Endothelial cell of umbilical vein (primary cell): ENCODE results near the gene VPS41. TPM values are rescaled to one million over a fixed set of nuclear protein-coding genes. Genes with fewer than 3 reads are reported as not detected.
"Not testable (repeated sequence)": the region's sequence is repeated elsewhere in the genome, so short reads cannot be mapped to it uniquely, and the experiment has no call there.

Experiments
- BruUV-seq: library from RNA; stranded (reverse); fragments of 400-500 nt; replicated peaks from 2 replicates; lab custom pipeline; 2021; lab: Mats Ljungman, UMichigan
- CTCF ChIA-PET: fragments of 300-600, 350-600 bp; sonication (Branson Sonifier 250); formaldehyde crosslinking; loops from one replicate; lab custom pipeline; 2021; ENCODE audit warnings: antibody characterized with exemption, inconsistent platforms; lab: Charles Lee
- POLR2A ChIA-PET: fragments of 300-600, 350-600 bp; sonication (Branson Sonifier 250); formaldehyde crosslinking; loops from one replicate; lab custom pipeline; 2021; ENCODE audit warnings: antibody characterized with exemption, inconsistent platforms; lab: Charles Lee
- DNase-seq: peaks from one replicate; pipeline ENCODE4 v3.0.0-alpha.2; 2011; ENCODE audit warnings: low read depth, low spot score
- FAIRE-seq: peaks from 2 replicates; lab custom pipeline; 2011; peaks lifted over from hg19 to GRCh38; lab: Jason Lieb, UNC
- H2AFZ ChIP-seq: 2 replicates; pipeline ENCODE4 v1.6.0; 2012; ENCODE audit warnings: low read depth, low read length, control low read depth, inconsistent platforms
- H3K27ac ChIP-seq: 2 replicates; pipeline ENCODE4 v1.5.1; 2011; ENCODE audit warnings: low read depth, mild to moderate bottlenecking, control low read depth, low read length, moderate library complexity; ENCODE audit not compliant: insufficient read depth
- H3K27me3 ChIP-seq, 2 experiments: 2 replicates each; pipeline versions ENCODE4 v1.6.0 to v1.6.1; 2011; ENCODE audit warnings: low read length in 2 of 2, mixed read lengths in 1 of 2; ENCODE audit not compliant: control insufficient read depth in 2 of 2, insufficient read depth in 2 of 2
- H3K36me3 ChIP-seq, 2 experiments: 2 replicates in 1 of 2; 3 replicates in 1 of 2; pipeline ENCODE4 v1.5.1; 2011; ENCODE audit warnings: low read length in 2 of 2, mild to moderate bottlenecking in 1 of 2, moderate library complexity in 1 of 2; ENCODE audit not compliant: control insufficient read depth in 2 of 2, insufficient read depth in 2 of 2; ENCODE audit errors: extremely low read depth in 1 of 2
- H3K4me1 ChIP-seq: 3 replicates; pipeline ENCODE4 v1.5.1; 2011; ENCODE audit warnings: mild to moderate bottlenecking, low read length; ENCODE audit not compliant: control insufficient read depth, insufficient read depth; ENCODE audit errors: extremely low read depth
- H3K4me2 ChIP-seq: 2 replicates; pipeline ENCODE4 v1.6.1; 2011; ENCODE audit warnings: low read length, control low read depth, mixed read lengths; ENCODE audit not compliant: insufficient read depth
- H3K4me3 ChIP-seq, 3 experiments: fragments of 200-600 bp in 1 of 3; sonication (generic), shearing (Covaris generic) in 1 of 3; replicated peaks in 1 of 3; 2 replicates each; pipeline ENCODE4 v1.5.1; 2011 to 2016; ENCODE audit warnings: control low read depth in 3 of 3, low read length in 3 of 3, mild to moderate bottlenecking in 2 of 3, inconsistent platforms in 1 of 3, low read depth in 1 of 3, moderate library complexity in 1 of 3; ENCODE audit not compliant: insufficient read depth in 1 of 3
- H3K79me2 ChIP-seq: 2 replicates; pipeline ENCODE4 v1.6.0; 2012; ENCODE audit warnings: low read length, inconsistent platforms; ENCODE audit not compliant: control insufficient read depth, insufficient read depth
- H3K9ac ChIP-seq: replicated peaks from 2 replicates; pipeline ENCODE3; 2011; ENCODE audit warnings: low read length, control low read depth; ENCODE audit not compliant: insufficient read depth; ENCODE audit errors: extremely low read depth
- H3K9me1 ChIP-seq: replicated peaks from 3 replicates; pipeline ENCODE4 v1.6.0; 2011; ENCODE audit warnings: mild to moderate bottlenecking, low read length; ENCODE audit not compliant: control insufficient read depth, insufficient read depth; ENCODE audit errors: extremely low read depth
- H3K9me3 ChIP-seq: replicated peaks from 2 replicates; pipeline ENCODE4 v1.5.1; 2012; ENCODE audit warnings: low read length, inconsistent platforms; ENCODE audit not compliant: control insufficient read depth, insufficient read depth
- H4K20me1 ChIP-seq: replicated peaks from 2 replicates; pipeline ENCODE3; 2011; ENCODE audit warnings: mild to moderate bottlenecking, low read length; ENCODE audit not compliant: control insufficient read depth, insufficient read depth; ENCODE audit errors: extremely low read depth
- EZH2 ChIP-seq: IDR thresholded peaks from 2 replicates; pipeline ENCODE4 v1.6.1; 2012; ENCODE audit warnings: borderline replicate concordance, low read depth, mild to moderate bottlenecking, moderate library complexity, low read length, inconsistent platforms; ENCODE audit not compliant: severe bottlenecking
- FOS ChIP-seq: IDR thresholded peaks from 2 replicates; pipeline ENCODE4 v1.6.1; 2011; ENCODE audit warnings: mild to moderate bottlenecking, low read length, moderate library complexity, borderline replicate concordance; ENCODE audit not compliant: insufficient read depth
- GATA2 ChIP-seq: IDR thresholded peaks from 2 replicates; pipeline ENCODE4 v1.7.0; 2011; ENCODE audit warnings: low read depth, mild to moderate bottlenecking, moderate library complexity, mixed read lengths, low read length; ENCODE audit not compliant: insufficient read length, insufficient read depth
- JUN ChIP-seq: IDR thresholded peaks from 2 replicates; pipeline ENCODE4 v1.6.1; 2011; ENCODE audit warnings: borderline replicate concordance, low read depth; ENCODE audit not compliant: insufficient read length, insufficient read depth
- MYC ChIP-seq: IDR thresholded peaks from one replicate; pipeline ENCODE4 v1.6.1; 2011; ENCODE audit warnings: mild to moderate bottlenecking, low read depth, low read length
- POLR2A ChIP-seq: IDR thresholded peaks from 2 replicates; pipeline ENCODE4 v1.6.1; 2012; ENCODE audit warnings: low read depth, mild to moderate bottlenecking, control low read depth, low read length
- POLR2AphosphoS5 ChIP-seq: IDR thresholded peaks from 2 replicates; pipeline ENCODE4 v1.6.1; 2012; ENCODE audit warnings: low read depth, mild to moderate bottlenecking, control low read depth, low read length, moderate library complexity; ENCODE audit not compliant: insufficient read depth
- dilution Hi-C: fragments of 300-500 bp; cut with MboI; formaldehyde crosslinking; loops from one replicate; pipeline ENCODE4 v1.15.0; 2019; ENCODE audit warnings: low sequenced_read_pairs; ENCODE audit not compliant: extremely low pct_ligation_motif_present
- intact Hi-C: fragments of 100-400 bp; cut with micrococcal nuclease; formaldehyde crosslinking; loops from one replicate; pipeline ENCODE4 v1.10.0; 2022
- polyA plus RNA-seq, 4 experiments: library from polyadenylated mRNA; depleted of rRNA in 3 of 4; stranded (reverse) in 3 of 4; unstranded in 1 of 4; fragments of >200 nt; gene quantifications; 2 replicates each; pipeline versions ENCODE4 v1.2.1 to v1.2.3, GENCODE V29; 2011 to 2012; ENCODE audit warnings: missing spikeins in 1 of 4
- total RNA-seq: library from RNA; stranded (reverse); gene quantifications from 2 replicates; pipeline ENCODE4 v1.2.3, GENCODE V29; 2021
- TF ChIP-seq, protein P1 (sequence below): IDR thresholded peaks from 2 replicates; pipeline ENCODE4 v1.6.1; 2011; ENCODE audit not compliant: insufficient read depth, insufficient read length
- TF ChIP-seq, protein P2 (sequence below), 2 donors: IDR thresholded peaks; 1 replicate in 1 of 2; 2 replicates in 1 of 2; pipeline ENCODE4 v1.5.1; 2011; ENCODE audit warnings: low read length in 2 of 2, mild to moderate bottlenecking in 2 of 2, moderate library complexity in 2 of 2, control low read depth in 1 of 2, inconsistent platforms in 1 of 2, low read depth in 1 of 2; ENCODE audit not compliant: insufficient read depth in 1 of 2; ENCODE audit errors: extremely low read depth in 1 of 2

Gene VPS41
- total and polyA plus RNA-seq, 2 donors (not counting 3 experiments of a cell fraction or from before 2014, with no cell fraction given) = 14.3 to 79.8 TPM

DNA sequence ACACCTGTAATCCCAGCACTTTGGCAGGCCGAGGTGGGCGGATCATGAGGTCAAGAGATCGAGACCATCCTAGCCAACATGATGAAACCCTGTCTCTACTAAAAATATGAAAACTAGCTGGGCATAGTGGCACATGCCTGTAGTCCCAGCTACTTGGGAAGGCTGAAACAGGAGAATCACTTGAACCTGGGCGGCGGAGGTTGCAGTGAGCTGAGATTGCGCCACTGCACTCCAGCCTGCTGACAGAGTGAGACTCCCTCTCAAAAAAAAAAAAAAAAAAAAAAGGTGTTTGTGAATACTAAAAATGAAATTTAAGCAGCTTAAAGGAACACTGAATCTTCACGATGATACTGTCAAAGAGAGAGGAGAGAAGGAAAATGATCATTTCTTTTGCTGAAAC lies 54.0 kb downstream of the VPS41 start:
- H3K4me2 ChIP-seq, H3K9me3 ChIP-seq, DNase-seq, H3K27ac ChIP-seq, FAIRE-seq, H3K9me1 ChIP-seq, H3K79me2 ChIP-seq, intact Hi-C loops, POLR2A ChIA-PET, BruUV-seq, H3K9ac ChIP-seq, dilution Hi-C loops, H3K4me1 ChIP-seq, H4K20me1 ChIP-seq, H3K36me3 ChIP-seq, H3K4me3 ChIP-seq, H2AFZ ChIP-seq, H3K27me3 ChIP-seq: not testable (repeated sequence)
- CTCF ChIA-PET = interaction anchor here (0.8 kb wide), 1 partner anchor 29 kb away, joined by 4 read pairs; no protein-coding TSS in a partner anchor

DNA sequence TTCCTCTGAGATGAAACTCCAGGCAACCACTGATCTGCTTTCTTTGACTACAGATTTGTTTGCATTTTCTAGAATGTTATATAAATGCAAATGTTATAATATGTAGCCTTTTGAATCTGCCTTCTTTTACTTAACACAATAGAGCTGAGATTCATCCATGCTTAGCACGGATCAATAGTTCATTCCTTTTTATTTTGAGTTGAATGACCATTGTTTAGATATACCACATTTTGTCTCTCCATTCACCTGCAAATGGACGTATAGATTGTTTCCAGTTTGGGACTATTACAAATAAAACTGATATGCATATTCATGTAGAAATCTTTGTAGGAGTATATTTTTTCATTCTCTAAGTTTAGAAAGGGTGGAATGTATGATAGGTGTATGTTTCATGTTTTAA lies 57.7 kb downstream of the VPS41 start:
- H3K9ac ChIP-seq = no peak overlapping the region
- dilution Hi-C loops = no loop called here
- no peaks in the 10 kb centered on the region for H3K9me3 ChIP-seq
- H2AFZ ChIP-seq = no peak overlapping the region
- FAIRE-seq (no peak), DNase-seq (no peak)
- no peaks in the 10 kb centered on the region for H3K79me2 ChIP-seq
- intact Hi-C loops = no loop called here
- no peaks in the 10 kb centered on the region for H3K36me3 ChIP-seq
- ChIA-PET POLR2A (no interaction called here), CTCF (no interaction called here)
- TF ChIP-seq FOS = no peak
- TF ChIP-seq POLR2AphosphoS5 = no peak
- TF ChIP-seq EZH2 = no peak
- TF ChIP-seq, protein P1, sequence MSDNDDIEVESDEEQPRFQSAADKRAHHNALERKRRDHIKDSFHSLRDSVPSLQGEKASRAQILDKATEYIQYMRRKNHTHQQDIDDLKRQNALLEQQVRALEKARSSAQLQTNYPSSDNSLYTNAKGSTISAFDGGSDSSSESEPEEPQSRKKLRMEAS = no peak
- no peak for TF ChIP-seq POLR2A
- TF ChIP-seq, protein P2, sequence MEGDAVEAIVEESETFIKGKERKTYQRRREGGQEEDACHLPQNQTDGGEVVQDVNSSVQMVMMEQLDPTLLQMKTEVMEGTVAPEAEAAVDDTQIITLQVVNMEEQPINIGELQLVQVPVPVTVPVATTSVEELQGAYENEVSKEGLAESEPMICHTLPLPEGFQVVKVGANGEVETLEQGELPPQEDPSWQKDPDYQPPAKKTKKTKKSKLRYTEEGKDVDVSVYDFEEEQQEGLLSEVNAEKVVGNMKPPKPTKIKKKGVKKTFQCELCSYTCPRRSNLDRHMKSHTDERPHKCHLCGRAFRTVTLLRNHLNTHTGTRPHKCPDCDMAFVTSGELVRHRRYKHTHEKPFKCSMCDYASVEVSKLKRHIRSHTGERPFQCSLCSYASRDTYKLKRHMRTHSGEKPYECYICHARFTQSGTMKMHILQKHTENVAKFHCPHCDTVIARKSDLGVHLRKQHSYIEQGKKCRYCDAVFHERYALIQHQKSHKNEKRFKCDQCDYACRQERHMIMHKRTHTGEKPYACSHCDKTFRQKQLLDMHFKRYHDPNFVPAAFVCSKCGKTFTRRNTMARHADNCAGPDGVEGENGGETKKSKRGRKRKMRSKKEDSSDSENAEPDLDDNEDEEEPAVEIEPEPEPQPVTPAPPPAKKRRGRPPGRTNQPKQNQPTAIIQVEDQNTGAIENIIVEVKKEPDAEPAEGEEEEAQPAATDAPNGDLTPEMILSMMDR (IDR thresholded peaks at IDR 0.05; ENCODE audit: extremely low read depth in 1 of 2, insufficient read depth in 1 of 2, low read depth in 1 of 2, low read length in 2 of 2) = no peak
- TF ChIP-seq JUN = no peak
- no peak for TF ChIP-seq GATA2
- no peak for TF ChIP-seq MYC
- H3K4me1 ChIP-seq = no peaks in the 10 kb centered on the region
- H4K20me1 ChIP-seq = no peaks in the 10 kb centered on the region
- H3K4me2 ChIP-seq = no peak overlapping the region
- H3K27me3 ChIP-seq = no peaks in the 10 kb centered on the region
- no peak overlapping the region for H3K4me3 ChIP-seq
- no peaks in the 10 kb centered on the region for H3K9me1 ChIP-seq
- no peak overlapping the region for H3K27ac ChIP-seq
- no TSS peak for BruUV-seq
